DOHH2 (cell line): ENCODE data around the gene DPYD.

ENCODE experiments used
- CTCF ChIP-seq: fragments of 200-600 bp; sonication (generic); IDR thresholded peaks from one replicate; pipeline ENCODE4 v1.5.1; 2014; ENCODE audit warnings: antibody characterized with exemption, mild to moderate bottlenecking, low read depth, low read length; ENCODE audit not compliant: poor library complexity, severe bottlenecking
- EZH2phosphoT487 ChIP-seq: fragments of 200-600 bp; sonication (generic); IDR thresholded peaks from 2 replicates; pipeline ENCODE4 v1.6.1; 2017; ENCODE audit warnings: borderline replicate concordance, mild to moderate bottlenecking, antibody characterized with exemption, low read length, moderate library complexity, mixed read lengths

GRCh38 chr1:97373000-97373399 is 547.8 kb downstream of the DPYD start:
- TF ChIP-seq CTCF (no peak), EZH2phosphoT487 (no peak)
